ENCODE data around the gene TEX13C. TPM values are rescaled to one million over a fixed set of nuclear protein-coding genes. Genes with fewer than 3 reads are reported as not detected.

The TEX13C gene
- 0.03 TPM in 1 of 2 replicates, not detected in the other for polyA plus RNA-seq (2011; rRNA removed)
- polyA plus RNA-seq (2012; cell fraction: cytosol; rRNA removed), result 0.01 and 0.03 TPM in 2 replicates
- polyA plus RNA-seq (2012; cell fraction: nucleus; rRNA removed), result not detected in 2 replicates
- not detected in 3 replicates for polyA plus RNA-seq (2017; fragmentation: RNase III; extraction: RNeasy Plus Mini Kit Qiagen cat#74134 plus additional on column Dnase treatment)
- polyA minus RNA-seq (2011; rRNA and poly(A)+ RNA removed), result 0.04 TPM in 1 of 2 replicates, not detected in the other

DNA sequence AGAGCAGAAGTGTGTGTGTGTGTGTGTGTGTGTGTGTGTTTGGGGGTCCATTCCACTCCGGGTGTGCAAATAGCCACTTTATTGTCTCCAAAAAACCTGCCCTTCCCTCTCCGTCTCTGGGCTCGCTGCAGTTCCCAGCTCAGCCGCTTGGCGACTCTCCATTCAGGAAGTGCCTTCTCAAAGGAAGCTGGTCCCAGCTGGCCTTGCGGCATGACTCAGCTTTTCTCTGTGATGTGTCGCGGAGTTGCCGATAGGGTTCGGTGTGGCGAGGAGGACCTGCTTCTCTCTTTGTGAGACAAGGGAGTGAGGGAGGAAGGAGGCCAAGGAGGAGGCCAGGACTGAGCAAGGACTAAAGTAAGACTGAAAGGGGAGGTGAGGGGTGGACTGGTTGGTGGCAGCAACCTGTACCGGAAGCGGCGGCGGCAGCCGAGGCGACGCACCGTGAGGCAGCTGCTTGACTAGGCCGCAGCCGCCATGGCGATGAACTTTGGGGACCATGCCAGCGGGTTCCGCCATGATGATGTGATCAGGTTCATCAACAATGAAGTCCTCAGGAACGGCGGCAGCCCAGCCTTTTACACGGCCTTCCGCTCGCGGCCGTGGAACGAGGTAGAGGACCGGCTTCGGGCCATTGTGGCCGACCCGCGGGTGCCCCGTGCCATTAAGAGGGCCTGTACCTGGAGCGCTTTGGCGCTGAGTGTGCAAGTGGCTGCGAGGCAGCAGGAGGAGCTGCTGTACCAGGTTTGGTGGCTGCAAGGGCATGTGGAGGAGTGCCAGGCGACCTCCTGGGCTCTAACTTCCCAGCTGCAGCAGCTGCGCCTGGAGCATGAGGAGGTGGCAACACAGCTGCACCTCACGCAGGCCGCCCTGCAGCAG is at the start of gene TEX13C:
Gene TEX13C (plus strand): TSS at position 226 of the 876 bp plus-strand sequence. CDS start 249 bp downstream, at position 475.
- no peak for FAIRE-seq
- ChIA-PET POLR2A (no interaction called here), CTCF (no interaction called here)
- no peak within 1 kb of the TSS for H3K27ac ChIP-seq
- WGBS (ENCODE audit: missing lambda C conversion rate), result 94% methylated on average over 27 of the region's 45 CpGs
- TF ChIP-seq MAFK (IDR thresholded peaks at IDR 0.05; ENCODE audit: partially characterized antibody) (peak; percentile 18), CEBPB (IDR thresholded peaks at IDR 0.05) (no peak)
- ATAC-seq, result no peak
- H3K9me3 ChIP-seq, result no peaks in the 10 kb centered on the region
- no peaks in the 10 kb centered on the region for H3K4me1 ChIP-seq
- no peak within 1 kb of the TSS for H3K4me3 ChIP-seq
- DNase-seq (ENCODE audit: low read depth in 1 of 2, low spot score in 1 of 2), result no peak
- no peak within 1 kb of the TSS for H3K4me2 ChIP-seq

- DNase-seq (ENCODE audit: low read depth in 1 of 2, low spot score in 1 of 2) (no peak), FAIRE-seq (no peak), ATAC-seq (no peak)
- Histone ChIP-seq H3K4me2 (no peak overlapping the region), H3K27ac (no peak overlapping the region; a peak in 1 of 6 replicates), H3K4me1 (peaks cover 30% of the 10 kb centered on the region), H3K4me3 (no peak overlapping the region), H3K9me3 (no peaks in the 10 kb centered on the region)
- 100% methylated on average over 1 of the region's 3 CpGs for WGBS (ENCODE audit: missing lambda C conversion rate)
- ChIA-PET POLR2A (no interaction called here), CTCF (no interaction called here)
- TF ChIP-seq MAFK (IDR thresholded peaks at IDR 0.05; ENCODE audit: partially characterized antibody) (no peak), USF2 (IDR thresholded peaks at IDR 0.05) (no peak), POLR2AphosphoS2 (conservative IDR thresholded peaks at IDR 0.05; ENCODE audit: low read length) (no peak)
These were observed 32.4 kb upstream of the TEX13C start for GRCh38 chrX:125287282-125287681.

DNA sequence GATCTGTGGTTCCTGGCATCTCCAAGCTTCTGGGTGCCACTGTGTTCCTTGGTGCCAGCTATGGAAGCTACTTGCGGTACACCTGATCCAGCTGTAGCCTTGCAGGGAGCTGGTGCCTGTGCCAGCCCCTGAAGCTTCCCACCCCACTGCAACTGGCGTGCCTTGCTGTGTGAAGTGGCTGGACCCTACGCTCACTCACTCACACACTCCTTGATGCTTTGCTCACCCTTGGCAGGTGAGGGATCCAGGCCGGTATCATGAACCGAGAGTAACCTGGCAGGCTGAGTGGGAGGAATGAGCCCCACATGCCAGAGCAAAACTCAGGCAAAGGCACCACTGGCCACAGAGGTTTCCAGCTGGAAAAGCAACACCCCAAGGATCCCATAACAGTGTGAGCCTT is 31.3 kb upstream of the TEX13C start:
- WGBS (ENCODE audit: missing lambda C conversion rate), result 93% methylated on average over 3 of the region's 5 CpGs
- Histone ChIP-seq H3K4me3 (no peak overlapping the region), H3K9me3 (no peaks in the 10 kb centered on the region), H3K4me2 (no peak overlapping the region; the same call in 2 of the 3 replicates), H3K4me1 (peaks cover 30% of the 10 kb centered on the region), H3K27ac (peak overlapping the region; percentile 41 to 71; a peak in 5 of 6 replicates)
- FAIRE-seq, result no peak
- POLR2A ChIA-PET, result no interaction called here
- CTCF ChIA-PET, result interaction anchor here (1.6 kb wide), 1 partner anchor 84 kb away, joined by 3 read pairs; no protein-coding TSS in a partner anchor
- TF ChIP-seq, protein P1, sequence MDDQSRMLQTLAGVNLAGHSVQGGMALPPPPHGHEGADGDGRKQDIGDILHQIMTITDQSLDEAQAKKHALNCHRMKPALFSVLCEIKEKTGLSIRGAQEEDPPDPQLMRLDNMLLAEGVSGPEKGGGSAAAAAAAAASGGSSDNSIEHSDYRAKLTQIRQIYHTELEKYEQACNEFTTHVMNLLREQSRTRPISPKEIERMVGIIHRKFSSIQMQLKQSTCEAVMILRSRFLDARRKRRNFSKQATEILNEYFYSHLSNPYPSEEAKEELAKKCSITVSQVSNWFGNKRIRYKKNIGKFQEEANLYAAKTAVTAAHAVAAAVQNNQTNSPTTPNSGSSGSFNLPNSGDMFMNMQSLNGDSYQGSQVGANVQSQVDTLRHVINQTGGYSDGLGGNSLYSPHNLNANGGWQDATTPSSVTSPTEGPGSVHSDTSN (IDR thresholded peaks at IDR 0.05), result no peak
- TF ChIP-seq ATOH8 (CRISPR knock-in tag; IDR thresholded peaks at IDR 0.05; ENCODE audit: low read depth) (no peak), KDM1A (IDR thresholded peaks at IDR 0.05; ENCODE audit: low read depth) (no peak), NR3C1 (IDR thresholded peaks at IDR 0.05) (no peak), FOSB (CRISPR knock-in tag; IDR thresholded peaks at IDR 0.05) (no peak), MAFK (IDR thresholded peaks at IDR 0.05; ENCODE audit: partially characterized antibody) (no peak), RAD21 (conservative IDR thresholded peaks at IDR 0.05 in 1 of 2, IDR thresholded peaks at IDR 0.05 in 1 of 2) (no peak), BHLHE40 (IDR thresholded peaks at IDR 0.05; ENCODE audit: low read depth, low read length) (no peak), CEBPB (IDR thresholded peaks at IDR 0.05) (no peak), RCOR1 (IDR thresholded peaks at IDR 0.05; ENCODE audit: low read depth, low read length) (no peak)
- no peak for DNase-seq (ENCODE audit: low read depth in 1 of 2, low spot score in 1 of 2)
- no peak for ATAC-seq

- ATAC-seq (peak; percentile 89 to 91), FAIRE-seq (peak; percentile 99), DNase-seq (ENCODE audit: low read depth in 1 of 2, low spot score in 1 of 2) (peak; percentile 6 to 67)
- Histone ChIP-seq H3K9me3 (no peaks in the 10 kb centered on the region), H3K4me2 (peak overlapping the region; percentile 67), H3K4me3 (no peak overlapping the region), H3K27ac (peak overlapping the region; percentile 67 to 71), H3K4me1 (peaks cover 39% of the 10 kb centered on the region)
- POLR2A ChIA-PET, result no interaction called here
- CTCF ChIA-PET, result interaction anchor here (1.6 kb wide), 1 partner anchor 85 kb away, joined by 3 read pairs; no protein-coding TSS in a partner anchor
- 0% methylated on average over 1 of the region's 1 CpG for WGBS (ENCODE audit: missing lambda C conversion rate)
- TF ChIP-seq CHD4 (IDR thresholded peaks at IDR 0.05; ENCODE audit: borderline replicate concordance) (no peak), FOSL2 (IDR thresholded peaks at IDR 0.05) (peak; percentile 40; the same call in 1 of the 2 replicates), FOSL2 (CRISPR knock-in tag; IDR thresholded peaks at IDR 0.05) (peak; percentile 49), JUNB (IDR thresholded peaks at IDR 0.05) (0 out of 2 replicates have a peak, but pooled peaks have one; percentile 28)
These were observed 30.5 kb upstream of the TEX13C start for GRCh38 chrX:125289209-125289608.
